Ishikawa (cell line): ENCODE results near the gene GMDS.

Experiments used
- CEBPB ChIP-seq: IDR thresholded peaks from 2 replicates; pipeline ENCODE4 v1.6.1; 2012
- CREB1 ChIP-seq: IDR thresholded peaks from 2 replicates; pipeline ENCODE4 v1.6.1; 2012; ENCODE audit warnings: low read depth
- EGR1 ChIP-seq: IDR thresholded peaks from 2 replicates; pipeline ENCODE4 v1.6.1; 2012
- EP300 ChIP-seq: IDR thresholded peaks from 2 replicates; pipeline ENCODE4 v1.6.1; 2012; ENCODE audit warnings: borderline replicate concordance
- MAX ChIP-seq: IDR thresholded peaks from 2 replicates; pipeline ENCODE4 v1.6.1; 2012
- RAD21 ChIP-seq: IDR thresholded peaks from 2 replicates; pipeline ENCODE4 v1.6.1; 2012; ENCODE audit warnings: low read depth
- REST ChIP-seq: IDR thresholded peaks from 2 replicates; pipeline ENCODE4 v1.6.1; 2012; ENCODE audit warnings: low read depth, mild to moderate bottlenecking
- TAF1 ChIP-seq: IDR thresholded peaks from 2 replicates; pipeline ENCODE4 v1.6.1; 2012; ENCODE audit warnings: low read depth, mild to moderate bottlenecking
- TCF12 ChIP-seq: IDR thresholded peaks from 2 replicates; pipeline ENCODE4 v1.6.1; 2012; ENCODE audit warnings: low read depth
- TEAD4 ChIP-seq: IDR thresholded peaks from 2 replicates; pipeline ENCODE4 v1.6.1; 2012
- USF1 ChIP-seq: IDR thresholded peaks from 2 replicates; pipeline ENCODE4 v1.6.1; 2012
- YY1 ChIP-seq: IDR thresholded peaks from 2 replicates; pipeline ENCODE4 v1.6.1; 2012; ENCODE audit warnings: low read depth

GRCh38 chr6:1607516-1608221, 637.7 kb downstream of the GMDS start:
- TF ChIP-seq EGR1 (no peak), REST (no peak), MAX (no peak), TEAD4 (no peak), YY1 (no peak), RAD21 (no peak), USF1 (no peak), TAF1 (no peak), CEBPB (no peak), EP300 (no peak), TCF12 (no peak), CREB1 (no peak)
